ENCODE measurements around the gene CPXM1. TPM values are rescaled to one million over a fixed set of nuclear protein-coding genes. Genes with fewer than 3 reads are reported as not detected.

The CPXM1 gene
- total and polyA plus RNA-seq, 2 donors from 2014 or later = 5.2 to 7.1 TPM

DNA sequence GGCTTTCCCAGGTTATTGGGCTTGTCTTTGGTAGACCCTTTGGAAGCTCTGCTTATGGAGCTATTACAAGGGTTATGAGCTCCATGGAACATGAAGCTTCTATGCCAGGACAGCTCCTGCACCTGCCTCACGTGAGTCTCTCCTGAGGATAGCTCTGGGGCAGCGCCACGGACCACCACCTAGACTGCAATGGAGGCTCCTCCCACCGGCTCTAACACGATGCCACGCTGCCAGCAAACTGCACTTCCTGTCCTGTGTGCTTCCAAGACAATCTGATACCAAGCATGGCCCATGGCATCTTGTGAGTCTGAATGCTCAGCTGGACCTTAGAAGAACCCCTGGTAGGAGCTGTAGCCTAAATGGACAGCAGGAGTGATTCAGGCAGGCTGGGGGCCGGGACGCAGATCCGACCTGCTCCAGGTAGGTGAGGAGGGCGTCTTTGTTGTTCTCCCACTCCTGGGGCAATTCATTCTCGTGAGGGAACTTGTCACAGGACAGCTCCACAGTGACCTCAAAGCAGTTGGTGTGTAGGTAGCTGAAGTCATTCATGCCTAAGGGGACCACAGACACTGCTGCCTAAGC lies 5.5 kb downstream of the CPXM1 start:
- H3K27me3 ChIP-seq (ENCODE audit: control insufficient read depth, insufficient read depth, low read length) = no peaks in the 10 kb centered on the region
- peaks cover 0 to 1% (median 0%) of the 10 kb centered on the region in 3 donors for H3K4me1 ChIP-seq (ENCODE audit: control insufficient read depth in 2 of 3, insufficient read depth in 2 of 3, low read depth in 1 of 3, low read length in 3 of 3)
- no peak for FAIRE-seq
- H3K4me3 ChIP-seq (ENCODE audit: low read length in 3 of 3) = no peak overlapping the region
- no peaks in the 10 kb centered on the region for H3K9me3 ChIP-seq (ENCODE audit: control insufficient read depth in 2 of 3, insufficient read depth in 1 of 3, low read length in 3 of 3)
- H3K36me3 ChIP-seq (ENCODE audit: control insufficient read depth in 2 of 3, insufficient read depth in 3 of 3, low read length in 3 of 3) = no peaks in the 10 kb centered on the region
- TF ChIP-seq, protein P1, sequence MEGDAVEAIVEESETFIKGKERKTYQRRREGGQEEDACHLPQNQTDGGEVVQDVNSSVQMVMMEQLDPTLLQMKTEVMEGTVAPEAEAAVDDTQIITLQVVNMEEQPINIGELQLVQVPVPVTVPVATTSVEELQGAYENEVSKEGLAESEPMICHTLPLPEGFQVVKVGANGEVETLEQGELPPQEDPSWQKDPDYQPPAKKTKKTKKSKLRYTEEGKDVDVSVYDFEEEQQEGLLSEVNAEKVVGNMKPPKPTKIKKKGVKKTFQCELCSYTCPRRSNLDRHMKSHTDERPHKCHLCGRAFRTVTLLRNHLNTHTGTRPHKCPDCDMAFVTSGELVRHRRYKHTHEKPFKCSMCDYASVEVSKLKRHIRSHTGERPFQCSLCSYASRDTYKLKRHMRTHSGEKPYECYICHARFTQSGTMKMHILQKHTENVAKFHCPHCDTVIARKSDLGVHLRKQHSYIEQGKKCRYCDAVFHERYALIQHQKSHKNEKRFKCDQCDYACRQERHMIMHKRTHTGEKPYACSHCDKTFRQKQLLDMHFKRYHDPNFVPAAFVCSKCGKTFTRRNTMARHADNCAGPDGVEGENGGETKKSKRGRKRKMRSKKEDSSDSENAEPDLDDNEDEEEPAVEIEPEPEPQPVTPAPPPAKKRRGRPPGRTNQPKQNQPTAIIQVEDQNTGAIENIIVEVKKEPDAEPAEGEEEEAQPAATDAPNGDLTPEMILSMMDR (IDR thresholded peaks at IDR 0.05; ENCODE audit: borderline replicate concordance, extremely low read depth, insufficient read depth) = no peak
- no peak overlapping the region for H3K9ac ChIP-seq (ENCODE audit: low read length in 3 of 3)
- no peak overlapping the region for H3K27ac ChIP-seq (ENCODE audit: low read depth in 2 of 2, low read length in 2 of 2)
- no peak for DNase-seq
- intact Hi-C loops (cut with DNase I) = no loop called here

DNA sequence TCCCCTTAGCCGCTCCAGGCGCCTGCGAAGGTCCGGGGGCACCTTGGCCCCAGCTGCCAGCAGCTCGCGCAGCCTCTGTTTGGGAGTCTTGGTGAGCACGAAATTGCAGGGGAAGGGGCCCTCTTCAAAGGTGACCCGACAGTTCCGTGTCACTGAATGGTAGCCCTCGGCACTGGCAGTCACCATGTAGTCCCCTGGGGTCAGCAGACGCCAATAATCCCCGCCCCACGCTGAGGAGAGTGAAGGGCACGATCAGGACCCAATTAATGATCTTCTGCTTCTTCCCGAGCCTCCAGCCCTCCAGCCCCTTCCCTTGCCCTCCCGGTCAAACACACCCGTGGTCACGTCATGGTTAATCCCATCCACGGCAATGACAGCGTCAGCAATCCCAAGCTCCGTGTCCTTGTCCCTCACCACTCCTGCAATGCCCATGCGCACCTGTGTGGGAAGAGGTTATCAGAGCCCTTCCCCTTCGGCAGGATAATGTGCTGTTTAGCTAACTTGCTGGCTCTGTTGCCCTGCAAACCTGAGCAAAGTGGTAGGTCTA lies 6.2 kb downstream of the CPXM1 start:
- no peaks in the 10 kb centered on the region for H3K9me3 ChIP-seq (ENCODE audit: control insufficient read depth in 2 of 3, insufficient read depth in 1 of 3, low read length in 3 of 3)
- FAIRE-seq = no peak

DNA sequence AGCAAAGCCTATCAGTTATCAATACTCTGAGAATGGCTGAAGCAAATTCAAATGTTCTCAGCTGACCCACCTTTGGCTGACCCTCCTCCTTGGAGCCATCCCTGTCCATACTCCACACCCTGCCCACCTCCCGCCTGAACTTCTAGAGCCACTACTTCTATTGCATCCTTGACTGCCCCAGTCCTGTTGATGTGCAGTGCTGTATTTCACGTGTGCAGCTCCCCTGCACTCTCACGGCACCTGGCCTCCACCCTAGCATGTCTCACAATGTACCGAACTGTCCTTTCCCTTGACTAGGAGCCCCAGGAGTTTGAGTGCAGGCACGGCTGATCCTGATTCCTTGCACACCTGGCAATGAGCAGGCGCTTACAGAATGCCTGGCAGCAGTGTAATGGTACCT lies 7.0 kb downstream of the CPXM1 start:
- TF ChIP-seq, protein P1 (IDR thresholded peaks at IDR 0.05; ENCODE audit: borderline replicate concordance, extremely low read depth, insufficient read depth) = no peak
- H3K4me1 ChIP-seq (ENCODE audit: control insufficient read depth in 2 of 3, insufficient read depth in 2 of 3, low read depth in 1 of 3, low read length in 3 of 3) = no peaks in the 10 kb centered on the region
- no peak overlapping the region for H3K27ac ChIP-seq (ENCODE audit: low read depth in 2 of 2, low read length in 2 of 2)
- intact Hi-C loops (cut with DNase I) = no loop called here
- H3K36me3 ChIP-seq (ENCODE audit: control insufficient read depth in 2 of 3, insufficient read depth in 3 of 3, low read length in 3 of 3) = no peaks in the 10 kb centered on the region
- DNase-seq = no peak
- no peaks in the 10 kb centered on the region for H3K27me3 ChIP-seq (ENCODE audit: control insufficient read depth, insufficient read depth, low read length)
- no peak overlapping the region for H3K9ac ChIP-seq (ENCODE audit: low read length in 3 of 3)
- no peak overlapping the region for H3K4me3 ChIP-seq (ENCODE audit: low read length in 3 of 3)
- no peaks in the 10 kb centered on the region for H3K9me3 ChIP-seq (ENCODE audit: control insufficient read depth in 2 of 3, insufficient read depth in 1 of 3, low read length in 3 of 3)
- FAIRE-seq = no peak

More for the DNA sequence above, 6.2 kb downstream of the CPXM1 start:
- Histone ChIP-seq H3K4me1 (ENCODE audit: control insufficient read depth in 2 of 3, insufficient read depth in 2 of 3, low read depth in 1 of 3, low read length in 3 of 3) (no peaks in the 10 kb centered on the region), H3K27ac (ENCODE audit: low read depth in 2 of 2, low read length in 2 of 2) (no peak overlapping the region), H3K27me3 (ENCODE audit: control insufficient read depth, insufficient read depth, low read length) (no peaks in the 10 kb centered on the region), H3K9ac (ENCODE audit: low read length in 3 of 3) (no peak overlapping the region), H3K36me3 (ENCODE audit: control insufficient read depth in 2 of 3, insufficient read depth in 3 of 3, low read length in 3 of 3) (no peaks in the 10 kb centered on the region), H3K4me3 (ENCODE audit: low read length in 3 of 3) (no peak overlapping the region)
- intact Hi-C loops (cut with DNase I) = no loop called here
- TF ChIP-seq, protein P1 (IDR thresholded peaks at IDR 0.05; ENCODE audit: borderline replicate concordance, extremely low read depth, insufficient read depth) = no peak
- DNase-seq = no peak

Data from kidney (tissue), 14 donors.